SK-N-MC (cell line): ENCODE measurements around the gene ADH1C.

Experiments
- EZH2 ChIP-seq: fragments of 200-600 bp; sonication (generic); IDR thresholded peaks from one replicate; pipeline ENCODE4 v1.6.1; 2017; ENCODE audit warnings: antibody characterized with exemption
- FOXP2 ChIP-seq: optimal IDR thresholded peaks from 2 replicates; pipeline ENCODE3; 2011; ENCODE audit warnings: mild to moderate bottlenecking, moderate library complexity; ENCODE audit not compliant: insufficient read depth; ENCODE audit errors: extremely low read length, control extremely low read depth
- POLR2AphosphoS5 ChIP-seq: IDR thresholded peaks from 2 replicates; pipeline ENCODE4 v1.6.1; 2012; ENCODE audit warnings: mild to moderate bottlenecking, low read depth, low read length, borderline replicate concordance

- TF ChIP-seq POLR2AphosphoS5, result no peak
- no peak for TF ChIP-seq EZH2
- TF ChIP-seq FOXP2, result no peak
These were observed 10.2 kb upstream of the ADH1C start for GRCh38 chr4:99362768-99363167.
